ENCODE measurements around the gene JOSD2. TPM values are rescaled to one million over a fixed set of nuclear protein-coding genes. Genes with fewer than 3 reads are reported as not detected.

The JOSD2 gene
- total RNA-seq, 1 experiment from 2014 or later, result 40.9 TPM

- TF ChIP-seq REST (IDR thresholded peaks at IDR 0.05; ENCODE audit: low read depth) (no peak), CBX3 (IDR thresholded peaks at IDR 0.05; ENCODE audit: low read depth) (no peak), ELF1 (IDR thresholded peaks at IDR 0.05; ENCODE audit: borderline replicate concordance, low read depth) (no peak)
These were observed 26.3 kb upstream of the JOSD2 start (continued) for GRCh38 chr19:50537306-50537685.

GRCh38 chr19:50536662-50537305 lies 25.8 kb upstream of the JOSD2 start:
- TF ChIP-seq CTCF (IDR thresholded peaks at IDR 0.05 in 2 of 3, conservative IDR thresholded peaks at IDR 0.05 in 1 of 3; ENCODE audit: borderline replicate concordance in 1 of 3, insufficient read depth in 1 of 3, low read depth in 2 of 3, low read length in 2 of 3) (peak in 2 of 3 experiments; percentile 11 to 30; a peak in 2 of 6 replicates), ELF1 (IDR thresholded peaks at IDR 0.05; ENCODE audit: borderline replicate concordance, low read depth) (no peak)
- no peak overlapping the region for H2AFZ ChIP-seq (ENCODE audit: low read depth, low read length, poor library complexity, severe bottlenecking)
- H3K27ac ChIP-seq (ENCODE audit: low read depth, low read length), result no peak overlapping the region
- peaks cover 7 to 20% of the 10 kb centered on the region in 2 experiments; a peak in 3 of 4 replicates for H3K9me3 ChIP-seq (ENCODE audit: control insufficient read depth in 1 of 2, insufficient read depth in 1 of 2, low read depth in 1 of 2, low read length in 2 of 2)
- RAD21 ChIA-PET (ENCODE audit: low non-redundant PET in 1 of 2, low total read pairs in 2 of 2, uncharacterized antibody in 2 of 2, unreplicated experiment in 2 of 2), result interaction anchor here in 1 of 2 experiments (2.1 kb wide), 1 partner anchor 19 kb away, joined by 7 read pairs; no protein-coding TSS in a partner anchor
- CTCF ChIA-PET, result interaction anchor here (0.9 to 3.6 kb wide), 10 partner anchors 12 to 385 kb away, joined by 3 to 40 read pairs (median 10); partner anchors contain the start of genes JOSD2 and KCNC3
- H3K36me3 ChIP-seq (ENCODE audit: control insufficient read depth in 1 of 2, insufficient read depth in 2 of 2, low read length in 2 of 2), result no peaks in the 10 kb centered on the region
- POLR2A ChIA-PET, result no interaction called here
- no peaks in the 10 kb centered on the region for H4K20me1 ChIP-seq (ENCODE audit: insufficient read depth)
- ATAC-seq (no peak), DNase-seq (ENCODE audit: low read depth, low spot score) (no peak)
- BruUV-seq (replicated peaks), result no TSS peak
- no peaks in the 10 kb centered on the region for H3K79me2 ChIP-seq (ENCODE audit: insufficient read depth, low read length)
- H3K4me3 ChIP-seq (replicated peaks in 1 of 2; ENCODE audit: low read depth in 1 of 2, low read length in 2 of 2), result no peak overlapping the region
- no peak overlapping the region for H3K4me2 ChIP-seq (ENCODE audit: low read length)
- no peaks in the 10 kb centered on the region for H3K4me1 ChIP-seq (ENCODE audit: control insufficient read depth in 1 of 2, insufficient read depth in 2 of 2, low read length in 2 of 2)
- H3K9ac ChIP-seq (ENCODE audit: low read length), result no peak overlapping the region
- intact Hi-C loops (cut with micrococcal nuclease), result loop anchor here (1.0 to 10.0 kb wide), 4 partner anchors 118 to 386 kb away; no protein-coding TSS in a partner anchor
- no peaks in the 10 kb centered on the region for H3K27me3 ChIP-seq (ENCODE audit: insufficient read depth, low read length)
- no peaks in the 10 kb centered on the region for H3K9me2 ChIP-seq (ENCODE audit: insufficient read depth)

Data from HCT116 (cell line).